Fibroblast of lung (primary cell): ENCODE results near the gene SLC25A18. TPM values are rescaled to one million over a fixed set of nuclear protein-coding genes. Genes with fewer than 3 reads are reported as not detected.

Experiments
- DNase-seq, 2 donors: peaks; one replicate each; pipeline versions ENCODE4 v3.0.0 to v3.0.0-alpha.2; 2010; ENCODE audit warnings: low read depth in 2 of 2
- H2AFZ ChIP-seq: 2 replicates; pipeline ENCODE4 v1.5.1; 2012; ENCODE audit warnings: low read length, control low read depth, inconsistent platforms
- H3K27ac ChIP-seq: 2 replicates; pipeline ENCODE4 v1.5.1; 2011; ENCODE audit warnings: low read length, control low read depth; ENCODE audit not compliant: insufficient read depth
- H3K27me3 ChIP-seq: 2 replicates; pipeline ENCODE4 v1.5.1; 2011; ENCODE audit warnings: mild to moderate bottlenecking, low read length; ENCODE audit not compliant: control insufficient read depth, insufficient read depth
- H3K36me3 ChIP-seq: 2 replicates; pipeline ENCODE4 v1.5.1; 2011; ENCODE audit warnings: low read length; ENCODE audit not compliant: control insufficient read depth, insufficient read depth
- H3K4me1 ChIP-seq: 2 replicates; pipeline ENCODE4 v1.5.1; 2011; ENCODE audit warnings: low read length; ENCODE audit not compliant: control insufficient read depth, insufficient read depth; ENCODE audit errors: extremely low read depth
- H3K4me2 ChIP-seq: 2 replicates; pipeline ENCODE4 v1.5.1; 2011; ENCODE audit warnings: low read length, control low read depth; ENCODE audit not compliant: insufficient read depth; ENCODE audit errors: extremely low read depth
- H3K4me3 ChIP-seq, 4 experiments: fragments of 200-600 bp in 1 of 4; sonication (generic) in 1 of 4; replicated peaks in 1 of 4; 2 replicates each; pipeline ENCODE4 v1.5.1; 2011 to 2016; ENCODE audit warnings: low read length in 4 of 4, low read depth in 3 of 4, mild to moderate bottlenecking in 3 of 4, control low read depth in 2 of 4, inconsistent platforms in 1 of 4, mixed read lengths in 1 of 4; ENCODE audit not compliant: insufficient read depth in 1 of 4; ENCODE audit errors: control extremely low read depth in 1 of 4
- H3K79me2 ChIP-seq: 2 replicates; pipeline ENCODE4 v1.5.1; 2012; ENCODE audit warnings: mild to moderate bottlenecking, low read length, inconsistent platforms; ENCODE audit not compliant: control insufficient read depth, insufficient read depth
- H3K9ac ChIP-seq: 2 replicates; pipeline ENCODE4 v1.5.1; 2011; ENCODE audit warnings: mild to moderate bottlenecking, low read length, control low read depth; ENCODE audit not compliant: insufficient read depth
- H3K9me3 ChIP-seq: 2 replicates; pipeline ENCODE4 v1.5.1; 2012; ENCODE audit warnings: low read depth, low read length; ENCODE audit not compliant: control insufficient read depth, insufficient read depth
- H4K20me1 ChIP-seq: 2 replicates; pipeline ENCODE4 v1.5.1; 2011; ENCODE audit warnings: low read length; ENCODE audit not compliant: control insufficient read depth, insufficient read depth; ENCODE audit errors: extremely low read depth
- EZH2 ChIP-seq: IDR thresholded peaks from 2 replicates; pipeline ENCODE4 v1.5.1; 2012; ENCODE audit warnings: low read length, control low read depth, mild to moderate bottlenecking; ENCODE audit errors: missing control alignments
- polyA plus RNA-seq, 2 donors: library from polyadenylated mRNA; depleted of rRNA in 1 of 2; stranded (reverse) in 1 of 2; unstranded in 1 of 2; fragments of >200 nt; gene quantifications; 2 replicates each; pipeline ENCODE4 v1.2.1, GENCODE V29; 2011 to 2012; ENCODE audit warnings: missing spikeins in 1 of 2
- total RNA-seq: library from RNA; depleted of rRNA; stranded (reverse); fragments of >200 nt; gene quantifications from 2 replicates; pipeline ENCODE4 v1.2.1, GENCODE V29; 2014
- TF ChIP-seq, protein P1 (sequence below), 2 donors: IDR thresholded peaks in 1 of 2; conservative IDR thresholded peaks in 1 of 2; 1 replicate in 1 of 2; 2 replicates in 1 of 2; pipeline ENCODE4 v1.5.1; 2011 to 2012; ENCODE audit warnings: low read length in 2 of 2, control low read depth in 1 of 2, inconsistent platforms in 1 of 2, low read depth in 1 of 2, mild to moderate bottlenecking in 1 of 2

The SLC25A18 gene
- total and polyA plus RNA-seq, 2 donors (not counting 1 experiment from before 2014, with no cell fraction given): 0.26 TPM; not detected in 1

- Histone ChIP-seq H3K4me1 (no peaks in the 10 kb centered on the region), H3K79me2 (no peaks in the 10 kb centered on the region), H3K9me3 (no peaks in the 10 kb centered on the region), H3K4me2 (no peak overlapping the region), H3K9ac (no peak overlapping the region), H3K27me3 (no peaks in the 10 kb centered on the region), H3K27ac (no peak overlapping the region), H4K20me1 (no peaks in the 10 kb centered on the region), H3K4me3 (no peak overlapping the region), H3K36me3 (no peaks in the 10 kb centered on the region), H2AFZ (no peak overlapping the region)
- TF ChIP-seq, protein P1, sequence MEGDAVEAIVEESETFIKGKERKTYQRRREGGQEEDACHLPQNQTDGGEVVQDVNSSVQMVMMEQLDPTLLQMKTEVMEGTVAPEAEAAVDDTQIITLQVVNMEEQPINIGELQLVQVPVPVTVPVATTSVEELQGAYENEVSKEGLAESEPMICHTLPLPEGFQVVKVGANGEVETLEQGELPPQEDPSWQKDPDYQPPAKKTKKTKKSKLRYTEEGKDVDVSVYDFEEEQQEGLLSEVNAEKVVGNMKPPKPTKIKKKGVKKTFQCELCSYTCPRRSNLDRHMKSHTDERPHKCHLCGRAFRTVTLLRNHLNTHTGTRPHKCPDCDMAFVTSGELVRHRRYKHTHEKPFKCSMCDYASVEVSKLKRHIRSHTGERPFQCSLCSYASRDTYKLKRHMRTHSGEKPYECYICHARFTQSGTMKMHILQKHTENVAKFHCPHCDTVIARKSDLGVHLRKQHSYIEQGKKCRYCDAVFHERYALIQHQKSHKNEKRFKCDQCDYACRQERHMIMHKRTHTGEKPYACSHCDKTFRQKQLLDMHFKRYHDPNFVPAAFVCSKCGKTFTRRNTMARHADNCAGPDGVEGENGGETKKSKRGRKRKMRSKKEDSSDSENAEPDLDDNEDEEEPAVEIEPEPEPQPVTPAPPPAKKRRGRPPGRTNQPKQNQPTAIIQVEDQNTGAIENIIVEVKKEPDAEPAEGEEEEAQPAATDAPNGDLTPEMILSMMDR (conservative IDR thresholded peaks at IDR 0.05 in 1 of 2, IDR thresholded peaks at IDR 0.05 in 1 of 2; ENCODE audit: low read depth in 1 of 2, low read length in 2 of 2): no peak
- TF ChIP-seq EZH2: no peak
- DNase-seq: no peak
Observed at GRCh38 chr22:17579535-17579981, 16.3 kb downstream of the SLC25A18 start.

DNA sequence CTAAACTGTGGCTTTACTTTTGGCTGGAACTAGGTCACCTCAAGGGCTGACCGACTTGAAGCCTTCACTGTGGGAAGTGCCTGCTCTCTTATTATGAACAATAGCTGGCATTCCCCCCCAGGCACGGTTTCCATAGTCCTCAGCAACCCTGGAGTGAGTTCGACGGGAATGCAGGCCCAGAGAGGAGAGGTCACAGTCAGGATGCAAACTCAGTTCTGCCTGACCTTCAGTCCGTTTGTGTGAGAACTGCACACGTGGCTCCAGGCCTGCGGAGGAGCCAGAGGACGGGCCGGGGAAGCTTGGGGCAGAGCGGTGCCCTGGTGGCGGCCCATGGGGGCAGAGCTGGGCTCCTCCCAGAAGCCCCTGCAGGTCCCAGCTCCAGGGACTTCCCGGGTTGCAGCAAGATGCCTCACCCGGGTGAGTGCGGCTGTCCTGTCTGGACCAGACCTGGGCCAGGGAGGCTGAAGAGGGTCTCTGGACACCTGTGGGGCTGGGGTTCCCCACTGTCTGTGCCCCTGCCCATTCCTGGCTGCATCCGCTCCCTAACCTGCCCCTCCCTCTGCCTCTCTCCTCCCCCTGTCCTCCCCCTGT is 17.2 kb downstream of the SLC25A18 start:
- no peaks in the 10 kb centered on the region for H3K4me1 ChIP-seq
- TF ChIP-seq, protein P1 (conservative IDR thresholded peaks at IDR 0.05 in 1 of 2, IDR thresholded peaks at IDR 0.05 in 1 of 2; ENCODE audit: low read depth in 1 of 2, low read length in 2 of 2): no peak
- no peak for TF ChIP-seq EZH2
- H3K27me3 ChIP-seq: no peaks in the 10 kb centered on the region
- no peak overlapping the region for H3K27ac ChIP-seq
- H3K79me2 ChIP-seq: no peaks in the 10 kb centered on the region
- DNase-seq: peak in 1 of 2 donors; percentile 31
- H3K9me3 ChIP-seq: no peaks in the 10 kb centered on the region
- H4K20me1 ChIP-seq: no peaks in the 10 kb centered on the region
- H3K9ac ChIP-seq: no peak overlapping the region
- no peak overlapping the region for H3K4me3 ChIP-seq
- H2AFZ ChIP-seq: no peak overlapping the region
- H3K4me2 ChIP-seq: no peak overlapping the region
- H3K36me3 ChIP-seq: no peaks in the 10 kb centered on the region

DNA sequence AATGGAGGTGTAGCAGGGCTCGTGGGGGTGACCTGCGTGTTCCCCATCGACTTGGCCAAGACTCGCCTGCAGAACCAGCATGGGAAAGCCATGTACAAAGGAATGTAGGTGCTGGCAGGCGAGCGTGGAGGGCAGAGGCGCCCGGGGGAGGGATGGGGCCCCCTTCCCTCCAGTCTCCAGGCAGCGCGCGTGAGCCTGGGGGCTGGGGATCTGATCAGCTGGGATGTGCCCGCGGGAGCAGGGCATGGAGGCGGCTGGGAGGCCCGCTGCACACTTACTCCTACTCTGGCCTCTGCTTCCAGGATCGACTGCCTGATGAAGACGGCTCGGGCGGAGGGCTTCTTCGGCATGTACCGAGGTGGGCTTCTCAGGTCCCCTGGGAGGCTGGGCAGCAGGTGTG is 17.8 kb downstream of the SLC25A18 start:
- no peak for DNase-seq
- Histone ChIP-seq H3K4me3 (no peak overlapping the region), H3K27ac (no peak overlapping the region), H3K27me3 (no peaks in the 10 kb centered on the region), H3K4me2 (no peak overlapping the region), H3K9me3 (no peaks in the 10 kb centered on the region), H3K9ac (no peak overlapping the region), H2AFZ (no peak overlapping the region), H3K4me1 (no peaks in the 10 kb centered on the region), H3K79me2 (no peaks in the 10 kb centered on the region), H3K36me3 (no peaks in the 10 kb centered on the region), H4K20me1 (no peaks in the 10 kb centered on the region)
- TF ChIP-seq, protein P1 (conservative IDR thresholded peaks at IDR 0.05 in 1 of 2, IDR thresholded peaks at IDR 0.05 in 1 of 2; ENCODE audit: low read depth in 1 of 2, low read length in 2 of 2): no peak
